ENCODE results near the gene PIP4K2A.

The PIP4K2A gene

DNA sequence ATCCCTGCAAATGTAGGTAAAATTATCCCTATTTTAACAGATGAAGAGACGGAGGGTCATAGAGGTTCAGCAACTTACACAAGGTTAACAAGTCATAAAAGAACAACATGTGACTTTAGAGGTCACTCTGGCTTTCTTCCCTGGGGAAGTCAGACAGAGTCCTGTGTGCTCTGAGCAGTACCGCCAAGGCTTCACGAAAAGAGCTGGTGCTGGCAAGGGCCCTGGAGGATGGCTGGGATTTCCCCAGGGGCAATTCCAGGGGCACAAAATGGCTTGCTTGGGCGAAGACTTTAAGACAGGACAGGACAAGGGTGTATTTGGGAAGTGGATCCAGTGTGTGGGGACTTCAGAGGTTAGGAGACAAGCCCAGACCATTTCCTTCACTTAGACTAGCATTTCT, 144.1 kb downstream of the PIP4K2A start:
- H3K27ac ChIP-seq: no peak overlapping the region
- TF ChIP-seq ZFX (IDR thresholded peaks at IDR 0.05; ENCODE audit: borderline replicate concordance): no peak
- TF ChIP-seq, protein P1, sequence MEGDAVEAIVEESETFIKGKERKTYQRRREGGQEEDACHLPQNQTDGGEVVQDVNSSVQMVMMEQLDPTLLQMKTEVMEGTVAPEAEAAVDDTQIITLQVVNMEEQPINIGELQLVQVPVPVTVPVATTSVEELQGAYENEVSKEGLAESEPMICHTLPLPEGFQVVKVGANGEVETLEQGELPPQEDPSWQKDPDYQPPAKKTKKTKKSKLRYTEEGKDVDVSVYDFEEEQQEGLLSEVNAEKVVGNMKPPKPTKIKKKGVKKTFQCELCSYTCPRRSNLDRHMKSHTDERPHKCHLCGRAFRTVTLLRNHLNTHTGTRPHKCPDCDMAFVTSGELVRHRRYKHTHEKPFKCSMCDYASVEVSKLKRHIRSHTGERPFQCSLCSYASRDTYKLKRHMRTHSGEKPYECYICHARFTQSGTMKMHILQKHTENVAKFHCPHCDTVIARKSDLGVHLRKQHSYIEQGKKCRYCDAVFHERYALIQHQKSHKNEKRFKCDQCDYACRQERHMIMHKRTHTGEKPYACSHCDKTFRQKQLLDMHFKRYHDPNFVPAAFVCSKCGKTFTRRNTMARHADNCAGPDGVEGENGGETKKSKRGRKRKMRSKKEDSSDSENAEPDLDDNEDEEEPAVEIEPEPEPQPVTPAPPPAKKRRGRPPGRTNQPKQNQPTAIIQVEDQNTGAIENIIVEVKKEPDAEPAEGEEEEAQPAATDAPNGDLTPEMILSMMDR (IDR thresholded peaks at IDR 0.05): no peak

DNA sequence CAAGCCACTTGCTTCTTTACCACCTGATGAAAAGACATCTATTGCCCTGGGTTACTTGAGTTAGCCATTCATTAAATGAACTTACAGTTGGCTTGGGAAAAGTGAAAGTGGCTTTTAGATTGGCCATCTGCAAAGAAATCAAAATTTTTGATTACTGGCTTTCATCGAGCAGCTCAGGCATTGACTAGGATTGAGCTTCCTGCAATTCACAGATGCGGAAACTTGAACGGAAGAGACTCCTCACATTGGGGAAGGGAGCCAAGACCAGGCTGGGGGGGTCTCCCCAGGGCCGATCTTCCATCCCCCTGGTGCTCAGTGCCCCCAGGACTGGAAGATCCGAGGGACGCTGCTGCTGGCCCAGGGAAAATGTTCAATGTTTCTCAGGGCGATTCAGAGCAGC, 145.4 kb downstream of the PIP4K2A start:
- no peak overlapping the region for H3K27ac ChIP-seq
- TF ChIP-seq, protein P1 (IDR thresholded peaks at IDR 0.05): no peak
- no peak for TF ChIP-seq ZFX (IDR thresholded peaks at IDR 0.05; ENCODE audit: borderline replicate concordance)

GRCh38 chr10:22564060-22564459, 150.3 kb downstream of the PIP4K2A start:
- TF ChIP-seq, protein P1 (IDR thresholded peaks at IDR 0.05): no peak
- TF ChIP-seq ZFX (IDR thresholded peaks at IDR 0.05; ENCODE audit: borderline replicate concordance): no peak
- H3K27ac ChIP-seq: no peak overlapping the region

DNA sequence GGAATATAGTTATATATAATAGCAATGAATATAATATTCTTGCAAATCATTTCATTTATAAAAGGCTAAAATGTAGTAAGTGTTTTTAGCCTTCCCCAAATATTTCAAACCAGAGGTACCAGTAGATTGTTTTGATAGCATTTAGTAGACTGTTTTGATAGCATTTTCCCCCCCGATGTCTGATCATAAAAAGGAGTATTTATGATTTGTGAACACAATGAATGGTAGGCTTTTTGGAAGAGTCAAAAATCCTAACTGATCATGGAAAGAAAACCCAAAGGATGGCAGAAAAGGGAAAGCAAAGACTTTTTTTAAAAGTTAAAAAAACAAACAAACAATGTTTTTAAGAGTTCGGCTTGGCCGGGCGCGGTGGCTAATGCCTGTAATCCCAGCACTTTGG, 152.5 kb downstream of the PIP4K2A start:
- no peak overlapping the region for H3K27ac ChIP-seq
- TF ChIP-seq ZFX (IDR thresholded peaks at IDR 0.05; ENCODE audit: borderline replicate concordance): no peak
- TF ChIP-seq, protein P1 (IDR thresholded peaks at IDR 0.05): no peak

DNA sequence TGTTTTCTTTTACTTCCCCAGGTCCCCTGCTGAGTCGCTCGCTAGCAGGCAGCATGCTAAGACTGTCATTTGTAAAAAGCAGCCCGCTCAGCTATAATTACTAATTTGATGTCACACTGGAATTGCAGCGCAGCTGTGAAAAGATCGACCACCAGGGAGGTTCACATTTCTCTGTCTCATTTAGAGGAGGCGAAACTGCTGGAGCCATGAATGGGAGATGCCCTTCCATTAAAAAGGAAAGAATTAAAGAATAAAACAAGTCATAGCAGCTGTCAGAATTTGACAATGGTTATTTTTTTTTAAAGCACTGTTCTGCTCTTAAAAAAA, 153.5 kb downstream of the PIP4K2A start:
- TF ChIP-seq, protein P1 (IDR thresholded peaks at IDR 0.05): no peak
- TF ChIP-seq ZFX (IDR thresholded peaks at IDR 0.05; ENCODE audit: borderline replicate concordance): no peak

DNA sequence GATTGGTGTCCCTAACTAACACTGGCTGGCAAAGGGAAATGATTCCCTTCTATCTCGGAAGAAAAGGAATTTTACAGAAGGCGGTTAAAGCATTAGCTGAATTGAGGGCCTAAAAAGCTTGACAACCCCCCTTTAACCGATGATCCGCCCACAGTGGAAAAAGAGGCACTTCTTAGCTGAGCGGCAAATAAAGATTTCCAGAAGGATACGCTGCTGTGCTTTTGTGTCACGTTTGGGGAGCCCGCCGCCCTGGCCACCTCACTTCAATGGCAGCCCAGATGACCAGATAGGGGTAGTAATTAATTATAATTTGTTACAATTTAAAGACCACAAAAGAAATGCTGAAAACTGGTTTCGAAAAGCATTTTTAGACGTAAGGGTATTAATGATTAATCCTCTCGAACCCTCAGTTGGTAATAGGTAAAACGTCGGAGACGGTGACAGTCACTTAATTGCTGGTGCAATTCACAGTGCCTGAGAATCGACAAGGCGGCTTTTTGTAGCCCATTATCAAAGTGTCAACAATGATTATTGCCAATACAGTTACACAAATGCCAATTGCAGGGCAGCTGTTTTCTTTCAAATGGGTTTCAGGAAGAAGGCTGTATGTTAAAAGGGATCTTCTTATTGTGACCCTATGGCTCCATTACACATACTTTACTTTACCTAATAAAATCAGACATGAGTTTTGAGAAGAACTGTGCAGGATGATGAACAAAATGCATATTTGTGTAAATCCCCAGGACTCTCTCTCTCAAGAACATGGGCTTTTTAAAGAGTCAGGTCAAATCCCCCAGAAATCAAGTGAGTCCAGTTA, 154.1 kb downstream of the PIP4K2A start:
- no peak overlapping the region for H3K27ac ChIP-seq
- TF ChIP-seq, protein P1 (IDR thresholded peaks at IDR 0.05): no peak
- no peak for TF ChIP-seq ZFX (IDR thresholded peaks at IDR 0.05; ENCODE audit: borderline replicate concordance)

More for the DNA sequence above, 153.5 kb downstream of the PIP4K2A start:
- H3K27ac ChIP-seq: no peak overlapping the region

DNA sequence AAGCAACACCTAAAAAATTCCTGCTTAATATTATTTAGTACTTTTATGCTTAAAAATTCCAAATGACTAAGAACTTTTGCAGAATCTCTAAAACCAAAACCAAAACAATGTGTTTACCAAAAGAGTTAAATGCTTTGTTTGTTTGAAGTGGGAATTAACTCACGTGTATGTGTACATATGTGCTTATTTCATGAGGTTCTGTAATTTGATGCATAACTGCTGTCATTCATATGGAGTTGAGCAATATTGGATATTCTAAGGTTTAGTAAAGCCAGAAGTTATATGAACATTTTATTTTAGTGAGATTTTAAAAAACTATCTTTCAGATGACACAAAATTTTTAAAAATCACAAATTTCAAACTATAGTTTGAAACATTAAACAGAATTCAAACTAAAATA, 157.1 kb downstream of the PIP4K2A start:
- no peak overlapping the region for H3K27ac ChIP-seq

More for the DNA sequence above, 157.1 kb downstream of the PIP4K2A start:
- TF ChIP-seq, protein P1 (IDR thresholded peaks at IDR 0.05): no peak

All from 22Rv1 (cell line).